LNCAP (cell line): ENCODE data around the gene INF2.

Source experiments
- CTCF ChIP-seq: fragments of 450-650 bp; IDR thresholded peaks from 2 replicates; pipeline ENCODE4 v1.5.1; 2017; ENCODE audit warnings: mild to moderate bottlenecking

The INF2 gene

GRCh38 chr14:104684449-104684821 lies 5.0 kb upstream of the INF2 start:
- no peak for TF ChIP-seq CTCF

GRCh38 chr14:104685216-104685997 lies 4.0 kb upstream of the INF2 start:
- TF ChIP-seq CTCF = no peak

DNA sequence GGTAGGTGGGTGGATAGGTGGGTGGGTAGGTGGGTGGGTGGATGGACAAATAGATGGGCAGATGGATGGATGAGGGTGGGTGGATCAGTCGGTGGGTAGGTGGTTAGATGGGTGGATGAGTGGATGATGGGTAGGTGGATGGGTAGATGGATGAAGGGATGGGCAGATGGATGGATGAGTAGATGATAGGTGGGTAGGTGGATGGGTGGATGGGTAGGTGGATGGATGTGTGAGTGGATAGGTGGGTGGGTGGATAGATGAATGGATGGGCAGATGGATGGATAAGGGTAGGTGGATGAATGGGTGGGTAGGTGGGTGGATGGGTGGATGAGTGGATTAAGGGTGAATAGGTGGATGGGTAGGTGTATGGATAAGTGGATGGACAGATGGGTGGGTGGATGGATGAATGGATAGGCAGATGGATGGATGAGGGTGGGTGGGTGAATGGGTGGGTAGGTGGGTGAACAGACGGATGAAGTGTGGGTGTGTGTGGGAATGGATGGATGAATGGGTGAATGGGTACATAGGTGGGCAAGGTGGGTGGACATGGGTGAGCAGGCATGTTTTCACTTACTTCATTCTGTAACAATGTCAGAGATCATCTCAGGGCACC lies 3.3 kb upstream of the INF2 start:
- no peak for TF ChIP-seq CTCF

DNA sequence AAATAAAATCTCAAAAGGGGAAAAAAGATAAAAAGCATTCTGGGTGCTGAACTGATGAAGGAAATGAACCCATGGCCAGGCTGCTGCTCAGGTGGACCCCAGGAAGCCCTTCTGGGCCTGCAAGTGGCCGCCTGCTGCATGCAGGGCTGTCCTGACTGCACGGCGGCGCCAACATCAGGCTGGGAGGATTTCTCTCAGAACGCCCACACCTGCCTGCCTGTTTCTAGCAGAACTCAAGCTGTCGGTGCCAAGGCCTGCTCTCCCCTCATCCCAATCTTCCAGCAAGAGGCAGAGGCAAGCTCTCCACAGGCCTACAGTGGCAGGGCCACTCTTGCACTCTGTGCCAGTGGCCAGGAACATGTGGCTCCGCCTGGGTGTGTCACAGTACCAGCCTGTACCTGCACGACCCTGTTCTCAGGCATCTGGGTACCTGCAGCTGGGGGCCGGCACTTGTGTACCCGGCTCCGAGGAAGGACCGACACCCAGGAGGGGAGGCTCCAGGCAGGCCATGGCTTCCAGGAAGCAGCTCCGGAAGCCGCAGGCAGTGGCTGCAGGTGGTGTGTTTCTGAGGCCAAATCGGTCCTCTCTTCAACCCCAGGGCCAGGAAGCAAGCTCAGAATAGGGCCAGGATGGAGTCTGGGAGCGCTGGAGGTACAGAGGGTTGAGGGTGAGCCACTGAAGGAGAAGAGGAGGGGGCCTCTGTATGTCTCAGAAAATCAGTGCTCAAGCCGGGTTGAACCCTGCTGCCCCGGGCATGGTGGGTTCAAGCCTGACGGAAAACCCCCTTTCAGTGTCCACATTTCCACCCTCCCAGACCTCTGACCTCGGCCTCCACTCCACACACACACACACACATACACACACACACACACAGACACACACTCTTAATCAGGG lies 2.5 kb upstream of the INF2 start:
- TF ChIP-seq CTCF = no peak

DNA sequence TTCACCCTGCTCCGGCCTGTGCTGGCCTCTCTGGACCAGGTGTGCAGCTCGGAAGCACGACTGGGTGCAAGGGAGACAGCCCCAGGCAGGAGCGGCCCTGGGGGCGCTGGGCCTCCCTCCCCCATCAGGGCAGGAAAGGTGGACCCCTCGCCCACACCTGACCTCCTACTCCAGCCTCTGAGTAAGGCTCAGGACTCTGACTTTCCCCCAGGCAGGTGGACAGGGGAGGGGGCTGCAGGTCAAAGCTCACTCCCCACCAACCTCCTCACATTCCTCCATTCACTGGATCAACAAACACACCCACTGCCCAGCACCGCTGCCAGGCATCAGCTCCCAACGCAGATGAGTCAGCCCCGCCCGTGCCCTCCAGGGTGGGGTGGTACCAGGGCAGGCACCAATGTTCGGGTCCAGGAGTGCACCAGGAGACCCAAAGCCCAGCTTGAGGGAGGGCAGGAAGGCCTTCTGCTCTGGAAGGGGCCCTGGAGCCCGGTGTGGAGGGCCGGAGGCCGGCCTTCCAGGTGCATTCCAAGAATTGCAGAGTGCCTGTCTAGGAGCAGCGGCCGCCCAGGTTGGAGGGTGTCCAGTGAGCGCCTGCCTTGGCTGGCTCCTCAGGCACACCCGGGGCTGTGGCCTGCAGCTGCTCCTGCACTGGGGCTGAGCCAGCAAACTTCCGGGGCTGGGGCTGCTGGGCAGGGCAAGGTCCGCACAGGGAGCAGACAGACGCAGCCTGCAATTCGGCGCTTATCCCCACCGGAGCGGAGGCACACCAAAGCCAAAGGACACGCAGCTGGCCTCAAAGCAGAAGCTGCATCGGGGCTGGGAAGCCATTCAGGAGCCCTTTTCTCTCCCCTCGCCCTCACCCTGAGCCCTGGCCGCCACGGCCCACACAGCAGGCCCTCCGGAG lies 1.6 kb upstream of the INF2 start:
- no peak for TF ChIP-seq CTCF

DNA sequence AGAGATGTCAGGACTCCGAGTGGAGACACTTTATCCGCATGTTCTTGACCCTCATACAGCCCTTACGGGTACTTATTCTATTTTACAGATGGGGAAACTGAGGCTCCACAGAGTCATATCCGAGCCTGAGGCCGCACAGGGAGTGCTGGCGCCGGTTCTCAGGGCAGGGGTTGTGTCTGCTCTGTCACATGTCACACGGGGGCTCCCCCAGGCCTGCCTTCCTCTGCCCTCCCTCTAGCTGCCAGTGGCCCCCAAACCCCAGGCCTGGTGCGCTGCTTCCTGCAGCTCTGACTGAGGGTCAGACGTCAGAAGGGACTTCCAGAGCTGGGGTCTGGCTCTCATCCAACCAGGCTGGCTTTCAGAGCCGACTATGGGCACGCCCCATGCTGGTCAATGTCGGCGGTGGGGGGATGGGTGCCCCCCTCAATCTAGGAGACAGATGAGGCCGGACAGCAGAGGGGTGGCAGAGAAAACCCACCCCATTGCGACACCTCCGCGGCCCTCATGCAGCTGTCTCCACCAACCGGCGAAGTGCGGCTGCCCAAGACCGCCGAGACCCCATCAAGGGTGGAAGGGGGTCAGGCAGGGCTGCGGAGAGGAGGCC lies 811 bp upstream of the INF2 start:
- TF ChIP-seq CTCF = no peak
